DOHH2 (cell line): ENCODE data around the gene QRFP.

Experiments used
- H3F3A ChIP-seq: fragments of 200-600 bp; sonication (generic), shearing (Covaris generic); 2 replicates; pipeline ENCODE4 v1.6.0; 2016; ENCODE audit warnings: antibody characterized with exemption, mild to moderate bottlenecking; ENCODE audit not compliant: control insufficient read depth, insufficient read depth
- H3K27ac ChIP-seq: fragments of 200-600 bp; sonication (generic); 2 replicates; pipeline ENCODE4 v1.5.1; 2014; ENCODE audit warnings: low read depth, mild to moderate bottlenecking, low read length, moderate library complexity
- H3K27me3 ChIP-seq: fragments of 200-600 bp; sonication (generic); 2 replicates; pipeline ENCODE4 v1.6.1; 2014; ENCODE audit warnings: mild to moderate bottlenecking, low read length, mixed read lengths; ENCODE audit not compliant: control insufficient read depth
- H3K36me3 ChIP-seq: fragments of 200-600 bp; sonication (generic); 2 replicates; pipeline ENCODE4 v1.6.1; 2014; ENCODE audit warnings: mild to moderate bottlenecking, low read length, moderate library complexity, mixed read lengths; ENCODE audit not compliant: control insufficient read depth
- H3K4me1 ChIP-seq: fragments of 200-600 bp; sonication (generic); 2 replicates; pipeline ENCODE4 v1.6.1; 2014; ENCODE audit warnings: mild to moderate bottlenecking, low read length, mixed read lengths; ENCODE audit not compliant: control insufficient read depth
- H3K4me2 ChIP-seq: fragments of 200-600 bp; sonication (generic); 2 replicates; pipeline ENCODE4 v1.6.0; 2014; ENCODE audit warnings: mild to moderate bottlenecking, low read length, moderate library complexity
- H3K4me3 ChIP-seq: fragments of 200-600 bp; sonication (generic); 2 replicates; pipeline ENCODE4 v1.5.1; 2014; ENCODE audit warnings: mild to moderate bottlenecking, low read length, mixed read lengths
- H3K79me2 ChIP-seq: fragments of 200-600 bp; sonication (generic); 2 replicates; pipeline ENCODE4 v1.6.1; 2014; ENCODE audit warnings: mild to moderate bottlenecking, low read length, mixed read lengths; ENCODE audit not compliant: control insufficient read depth
- H3K9me2 ChIP-seq: fragments of 200-600 bp; sonication (generic); replicated peaks from 2 replicates; pipeline ENCODE4 v1.6.1; 2014; ENCODE audit warnings: mild to moderate bottlenecking, low read length, mixed read lengths; ENCODE audit not compliant: control insufficient read depth
- H3K9me3 ChIP-seq: fragments of 200-600 bp; sonication (generic); 2 replicates; pipeline ENCODE4 v1.6.1; 2014; ENCODE audit warnings: antibody characterized with exemption, low read length, mixed read lengths; ENCODE audit not compliant: control insufficient read depth, insufficient read depth
- H4K20me1 ChIP-seq: fragments of 200-600 bp; sonication (generic); 2 replicates; pipeline ENCODE4 v1.6.0; 2014; ENCODE audit warnings: low read depth, mild to moderate bottlenecking, antibody characterized with exemption, low read length, moderate library complexity; ENCODE audit not compliant: control insufficient read depth, insufficient read depth
- CTCF ChIP-seq: fragments of 200-600 bp; sonication (generic); IDR thresholded peaks from one replicate; pipeline ENCODE4 v1.5.1; 2014; ENCODE audit warnings: antibody characterized with exemption, mild to moderate bottlenecking, low read depth, low read length; ENCODE audit not compliant: poor library complexity, severe bottlenecking
- EZH2phosphoT487 ChIP-seq: fragments of 200-600 bp; sonication (generic); IDR thresholded peaks from 2 replicates; pipeline ENCODE4 v1.6.1; 2017; ENCODE audit warnings: borderline replicate concordance, mild to moderate bottlenecking, antibody characterized with exemption, low read length, moderate library complexity, mixed read lengths

Gene QRFP

GRCh38 chr9:130934246-130934645 lies 37.6 kb upstream of the QRFP start:
- Histone ChIP-seq H3K4me1 (peaks cover 26% of the 10 kb centered on the region), H3K4me2 (no peak overlapping the region)

GRCh38 chr9:130933114-130934046 lies 36.8 kb upstream of the QRFP start:
- TF ChIP-seq CTCF (no peak), EZH2phosphoT487 (no peak)
- H3K9me2 ChIP-seq: no peaks in the 10 kb centered on the region
- H4K20me1 ChIP-seq: no peaks in the 10 kb centered on the region
- no peaks in the 10 kb centered on the region for H3K9me3 ChIP-seq
- H3K27me3 ChIP-seq: peaks cover 23% of the 10 kb centered on the region
- H3K4me1 ChIP-seq: peaks cover 31% of the 10 kb centered on the region
- H3K27ac ChIP-seq: no peak overlapping the region
- no peak overlapping the region for H3K4me2 ChIP-seq
- H3K4me3 ChIP-seq: no peak overlapping the region
- no peaks in the 10 kb centered on the region for H3K79me2 ChIP-seq
- no peaks in the 10 kb centered on the region for H3F3A ChIP-seq
- no peaks in the 10 kb centered on the region for H3K36me3 ChIP-seq

More at GRCh38 chr9:130934246-130934645, 37.6 kb upstream of the QRFP start:
- no peaks in the 10 kb centered on the region for H3K79me2 ChIP-seq
- no peak for TF ChIP-seq CTCF
- TF ChIP-seq EZH2phosphoT487: no peak
- H3F3A ChIP-seq: no peaks in the 10 kb centered on the region
- H3K36me3 ChIP-seq: no peaks in the 10 kb centered on the region
- H3K9me3 ChIP-seq: no peaks in the 10 kb centered on the region
- no peak overlapping the region for H3K27ac ChIP-seq
- H4K20me1 ChIP-seq: no peaks in the 10 kb centered on the region
- H3K4me3 ChIP-seq: no peak overlapping the region
- peaks cover 27% of the 10 kb centered on the region for H3K27me3 ChIP-seq
- H3K9me2 ChIP-seq: no peaks in the 10 kb centered on the region

GRCh38 chr9:130932255-130933079 lies 35.9 kb upstream of the QRFP start:
- Histone ChIP-seq H3K4me1 (peaks cover 40% of the 10 kb centered on the region), H3F3A (no peaks in the 10 kb centered on the region), H3K79me2 (no peaks in the 10 kb centered on the region), H3K27ac (no peak overlapping the region), H3K36me3 (no peaks in the 10 kb centered on the region), H3K27me3 (peaks cover 15% of the 10 kb centered on the region), H3K9me2 (no peaks in the 10 kb centered on the region), H4K20me1 (no peaks in the 10 kb centered on the region), H3K4me2 (peak overlapping the region; percentile 52), H3K4me3 (no peak overlapping the region; the same call in 1 of the 2 replicates), H3K9me3 (no peaks in the 10 kb centered on the region)
- peak; percentile 19 for TF ChIP-seq CTCF
- TF ChIP-seq EZH2phosphoT487: no peak
